ENCODE measurements around the gene SMTNL2.
A peak's percentile ranks its signal among the peaks of the same experiment; 100 is the strongest.

DNA sequence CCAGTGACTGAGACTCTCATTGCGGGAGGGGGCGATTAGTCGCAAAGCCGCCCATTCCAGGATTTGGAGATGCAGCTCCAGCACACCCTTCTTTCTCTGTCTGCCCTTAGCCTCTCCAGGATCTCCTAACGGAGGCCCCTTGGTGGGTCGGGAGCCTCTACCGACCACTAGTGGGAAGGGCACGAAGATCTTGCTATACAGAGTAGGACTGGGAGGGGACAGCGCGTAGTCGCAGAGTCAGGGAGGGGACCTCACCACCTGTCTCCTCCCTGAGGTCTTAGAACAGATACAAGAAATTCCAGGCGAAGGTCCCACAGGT is 588 bp upstream of the SMTNL2 start:
- TF ChIP-seq, protein P1, sequence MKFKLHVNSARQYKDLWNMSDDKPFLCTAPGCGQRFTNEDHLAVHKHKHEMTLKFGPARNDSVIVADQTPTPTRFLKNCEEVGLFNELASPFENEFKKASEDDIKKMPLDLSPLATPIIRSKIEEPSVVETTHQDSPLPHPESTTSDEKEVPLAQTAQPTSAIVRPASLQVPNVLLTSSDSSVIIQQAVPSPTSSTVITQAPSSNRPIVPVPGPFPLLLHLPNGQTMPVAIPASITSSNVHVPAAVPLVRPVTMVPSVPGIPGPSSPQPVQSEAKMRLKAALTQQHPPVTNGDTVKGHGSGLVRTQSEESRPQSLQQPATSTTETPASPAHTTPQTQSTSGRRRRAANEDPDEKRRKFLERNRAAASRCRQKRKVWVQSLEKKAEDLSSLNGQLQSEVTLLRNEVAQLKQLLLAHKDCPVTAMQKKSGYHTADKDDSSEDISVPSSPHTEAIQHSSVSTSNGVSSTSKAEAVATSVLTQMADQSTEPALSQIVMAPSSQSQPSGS (CRISPR knock-in tag; IDR thresholded peaks at IDR 0.05; ENCODE audit: borderline replicate concordance, low read depth): no peak
- TF ChIP-seq, protein P2, sequence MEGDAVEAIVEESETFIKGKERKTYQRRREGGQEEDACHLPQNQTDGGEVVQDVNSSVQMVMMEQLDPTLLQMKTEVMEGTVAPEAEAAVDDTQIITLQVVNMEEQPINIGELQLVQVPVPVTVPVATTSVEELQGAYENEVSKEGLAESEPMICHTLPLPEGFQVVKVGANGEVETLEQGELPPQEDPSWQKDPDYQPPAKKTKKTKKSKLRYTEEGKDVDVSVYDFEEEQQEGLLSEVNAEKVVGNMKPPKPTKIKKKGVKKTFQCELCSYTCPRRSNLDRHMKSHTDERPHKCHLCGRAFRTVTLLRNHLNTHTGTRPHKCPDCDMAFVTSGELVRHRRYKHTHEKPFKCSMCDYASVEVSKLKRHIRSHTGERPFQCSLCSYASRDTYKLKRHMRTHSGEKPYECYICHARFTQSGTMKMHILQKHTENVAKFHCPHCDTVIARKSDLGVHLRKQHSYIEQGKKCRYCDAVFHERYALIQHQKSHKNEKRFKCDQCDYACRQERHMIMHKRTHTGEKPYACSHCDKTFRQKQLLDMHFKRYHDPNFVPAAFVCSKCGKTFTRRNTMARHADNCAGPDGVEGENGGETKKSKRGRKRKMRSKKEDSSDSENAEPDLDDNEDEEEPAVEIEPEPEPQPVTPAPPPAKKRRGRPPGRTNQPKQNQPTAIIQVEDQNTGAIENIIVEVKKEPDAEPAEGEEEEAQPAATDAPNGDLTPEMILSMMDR (IDR thresholded peaks at IDR 0.05): peak; percentile 24; the same call in 1 of the 2 replicates
- TF ChIP-seq TP53 (CRISPR knock-in tag; IDR thresholded peaks at IDR 0.05) (no peak), NR2C2 (CRISPR knock-in tag; IDR thresholded peaks at IDR 0.05) (no peak), TEAD1 (CRISPR knock-in tag; IDR thresholded peaks at IDR 0.05) (no peak)
- TF ChIP-seq, protein P3, sequence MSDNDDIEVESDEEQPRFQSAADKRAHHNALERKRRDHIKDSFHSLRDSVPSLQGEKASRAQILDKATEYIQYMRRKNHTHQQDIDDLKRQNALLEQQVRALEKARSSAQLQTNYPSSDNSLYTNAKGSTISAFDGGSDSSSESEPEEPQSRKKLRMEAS (CRISPR knock-in tag; IDR thresholded peaks at IDR 0.05): no peak

All from WTC11 (cell line).